K562 (cell line): ENCODE results near the gene PHEX.

Experiments used
- COPS2 ChIP-seq: fragments of 450-650 bp; conservative IDR thresholded peaks from 2 replicates; pipeline ENCODE4 v1.6.1; 2016; ENCODE audit warnings: mild to moderate bottlenecking, moderate library complexity
- EZH2 ChIP-seq: IDR thresholded peaks from 2 replicates; pipeline ENCODE4 v1.6.1; 2012; ENCODE audit warnings: low read depth, mild to moderate bottlenecking, inconsistent platforms, low read length, borderline replicate concordance
- NBN ChIP-seq: fragments of 450-650 bp; IDR thresholded peaks from 2 replicates; pipeline ENCODE4 v1.6.1; 2016; ENCODE audit warnings: low read depth, mild to moderate bottlenecking
- SMAD1 ChIP-seq: fragments of 150-350 bp; IDR thresholded peaks from 2 replicates; pipeline ENCODE4 v1.6.1; 2014; ENCODE audit warnings: low read length, low read depth; ENCODE audit not compliant: partially characterized antibody
- YY1 ChIP-seq, 3 experiments: IDR thresholded peaks; 2 replicates each; pipeline ENCODE4 v1.6.1; 2011; ENCODE audit warnings: low read length in 2 of 3, mild to moderate bottlenecking in 2 of 3, moderate library complexity in 2 of 3, borderline replicate concordance in 1 of 3, control low read depth in 1 of 3, low read depth in 1 of 3; ENCODE audit not compliant: insufficient read depth in 3 of 3, insufficient replicate concordance in 2 of 3, control insufficient read depth in 1 of 3, insufficient read length in 1 of 3; ENCODE audit errors: extremely low read depth in 1 of 3
- TF ChIP-seq, protein P1 (sequence below): sonication (generic); formaldehyde crosslinking; IDR thresholded peaks from 2 replicates; pipeline ENCODE4 v1.5.0; 2020; ENCODE audit warnings: missing genetic modification reagents

DNA sequence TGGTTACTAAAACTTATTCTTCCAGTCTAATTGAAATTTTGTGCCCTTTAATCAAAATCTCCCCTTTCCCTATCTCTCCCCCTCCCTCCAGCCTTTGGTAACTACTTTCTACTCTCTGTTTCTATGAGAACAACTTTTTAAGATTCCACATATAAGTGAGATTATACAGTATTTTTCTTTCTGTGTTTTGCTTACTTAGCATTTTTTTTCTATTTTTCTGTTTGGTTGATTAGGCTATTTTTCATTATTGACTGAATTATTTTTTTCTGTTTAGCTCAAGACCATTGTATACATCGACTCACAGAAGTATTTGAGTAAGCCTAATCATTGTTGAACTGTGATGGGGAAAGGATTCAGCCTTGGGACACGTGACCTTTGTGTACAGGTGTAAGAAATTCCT, 116.4 kb downstream of the PHEX start:
- TF ChIP-seq YY1 (IDR thresholded peaks at IDR 0.05; ENCODE audit: borderline replicate concordance in 1 of 3, control insufficient read depth in 1 of 3, extremely low read depth in 1 of 3, insufficient read depth in 3 of 3, insufficient read length in 1 of 3, insufficient replicate concordance in 2 of 3, low read depth in 1 of 3, low read length in 2 of 3) = no peak
- TF ChIP-seq SMAD1 = no peak
- TF ChIP-seq, protein P1, sequence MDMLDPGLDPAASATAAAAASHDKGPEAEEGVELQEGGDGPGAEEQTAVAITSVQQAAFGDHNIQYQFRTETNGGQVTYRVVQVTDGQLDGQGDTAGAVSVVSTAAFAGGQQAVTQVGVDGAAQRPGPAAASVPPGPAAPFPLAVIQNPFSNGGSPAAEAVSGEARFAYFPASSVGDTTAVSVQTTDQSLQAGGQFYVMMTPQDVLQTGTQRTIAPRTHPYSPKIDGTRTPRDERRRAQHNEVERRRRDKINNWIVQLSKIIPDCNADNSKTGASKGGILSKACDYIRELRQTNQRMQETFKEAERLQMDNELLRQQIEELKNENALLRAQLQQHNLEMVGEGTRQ (CRISPR knock-in tag) = no peak
- TF ChIP-seq EZH2 = no peak
- no peak for TF ChIP-seq NBN
- TF ChIP-seq COPS2 = no peak
